Endothelial cell of umbilical vein (primary cell): Measurements from ENCODE around the gene TBX15. TPM values are rescaled to one million over a fixed set of nuclear protein-coding genes. Genes with fewer than 3 reads are reported as not detected.

Experiments
- BruUV-seq: library from RNA; stranded (reverse); fragments of 400-500 nt; replicated peaks from 2 replicates; lab custom pipeline; 2021; lab: Mats Ljungman, UMichigan
- CTCF ChIA-PET: fragments of 300-600, 350-600 bp; sonication (Branson Sonifier 250); formaldehyde crosslinking; loops from one replicate; lab custom pipeline; 2021; ENCODE audit warnings: antibody characterized with exemption, inconsistent platforms; lab: Charles Lee
- POLR2A ChIA-PET: fragments of 300-600, 350-600 bp; sonication (Branson Sonifier 250); formaldehyde crosslinking; loops from one replicate; lab custom pipeline; 2021; ENCODE audit warnings: antibody characterized with exemption, inconsistent platforms; lab: Charles Lee
- DNase-seq: peaks from one replicate; pipeline ENCODE4 v3.0.0-alpha.2; 2011; ENCODE audit warnings: low read depth, low spot score
- FAIRE-seq: peaks from 2 replicates; lab custom pipeline; 2011; peaks lifted over from hg19 to GRCh38; lab: Jason Lieb, UNC
- H2AFZ ChIP-seq: 2 replicates; pipeline ENCODE4 v1.6.0; 2012; ENCODE audit warnings: low read depth, low read length, control low read depth, inconsistent platforms
- H3K27ac ChIP-seq: 2 replicates; pipeline ENCODE4 v1.5.1; 2011; ENCODE audit warnings: low read depth, mild to moderate bottlenecking, control low read depth, low read length, moderate library complexity; ENCODE audit not compliant: insufficient read depth
- H3K27me3 ChIP-seq, 2 experiments: 2 replicates each; pipeline versions ENCODE4 v1.6.0 to v1.6.1; 2011; ENCODE audit warnings: low read length in 2 of 2, mixed read lengths in 1 of 2; ENCODE audit not compliant: control insufficient read depth in 2 of 2, insufficient read depth in 2 of 2
- H3K36me3 ChIP-seq, 2 experiments: 2 replicates in 1 of 2; 3 replicates in 1 of 2; pipeline ENCODE4 v1.5.1; 2011; ENCODE audit warnings: low read length in 2 of 2, mild to moderate bottlenecking in 1 of 2, moderate library complexity in 1 of 2; ENCODE audit not compliant: control insufficient read depth in 2 of 2, insufficient read depth in 2 of 2; ENCODE audit errors: extremely low read depth in 1 of 2
- H3K4me1 ChIP-seq: 3 replicates; pipeline ENCODE4 v1.5.1; 2011; ENCODE audit warnings: mild to moderate bottlenecking, low read length; ENCODE audit not compliant: control insufficient read depth, insufficient read depth; ENCODE audit errors: extremely low read depth
- H3K4me2 ChIP-seq: 2 replicates; pipeline ENCODE4 v1.6.1; 2011; ENCODE audit warnings: low read length, control low read depth, mixed read lengths; ENCODE audit not compliant: insufficient read depth
- H3K4me3 ChIP-seq, 3 experiments: fragments of 200-600 bp in 1 of 3; sonication (generic), shearing (Covaris generic) in 1 of 3; replicated peaks in 1 of 3; 2 replicates each; pipeline ENCODE4 v1.5.1; 2011 to 2016; ENCODE audit warnings: control low read depth in 3 of 3, low read length in 3 of 3, mild to moderate bottlenecking in 2 of 3, inconsistent platforms in 1 of 3, low read depth in 1 of 3, moderate library complexity in 1 of 3; ENCODE audit not compliant: insufficient read depth in 1 of 3
- H3K79me2 ChIP-seq: 2 replicates; pipeline ENCODE4 v1.6.0; 2012; ENCODE audit warnings: low read length, inconsistent platforms; ENCODE audit not compliant: control insufficient read depth, insufficient read depth
- H3K9ac ChIP-seq: replicated peaks from 2 replicates; pipeline ENCODE3; 2011; ENCODE audit warnings: low read length, control low read depth; ENCODE audit not compliant: insufficient read depth; ENCODE audit errors: extremely low read depth
- H3K9me1 ChIP-seq: replicated peaks from 3 replicates; pipeline ENCODE4 v1.6.0; 2011; ENCODE audit warnings: mild to moderate bottlenecking, low read length; ENCODE audit not compliant: control insufficient read depth, insufficient read depth; ENCODE audit errors: extremely low read depth
- H3K9me3 ChIP-seq: replicated peaks from 2 replicates; pipeline ENCODE4 v1.5.1; 2012; ENCODE audit warnings: low read length, inconsistent platforms; ENCODE audit not compliant: control insufficient read depth, insufficient read depth
- H4K20me1 ChIP-seq: replicated peaks from 2 replicates; pipeline ENCODE3; 2011; ENCODE audit warnings: mild to moderate bottlenecking, low read length; ENCODE audit not compliant: control insufficient read depth, insufficient read depth; ENCODE audit errors: extremely low read depth
- CTCF ChIP-seq, 2 donors: IDR thresholded peaks; 1 replicate in 1 of 2; 2 replicates in 1 of 2; pipeline ENCODE4 v1.5.1; 2011; ENCODE audit warnings: low read length in 2 of 2, mild to moderate bottlenecking in 2 of 2, moderate library complexity in 2 of 2, control low read depth in 1 of 2, inconsistent platforms in 1 of 2, low read depth in 1 of 2; ENCODE audit not compliant: insufficient read depth in 1 of 2; ENCODE audit errors: extremely low read depth in 1 of 2
- EZH2 ChIP-seq: IDR thresholded peaks from 2 replicates; pipeline ENCODE4 v1.6.1; 2012; ENCODE audit warnings: borderline replicate concordance, low read depth, mild to moderate bottlenecking, moderate library complexity, low read length, inconsistent platforms; ENCODE audit not compliant: severe bottlenecking
- FOS ChIP-seq: IDR thresholded peaks from 2 replicates; pipeline ENCODE4 v1.6.1; 2011; ENCODE audit warnings: mild to moderate bottlenecking, low read length, moderate library complexity, borderline replicate concordance; ENCODE audit not compliant: insufficient read depth
- GATA2 ChIP-seq: IDR thresholded peaks from 2 replicates; pipeline ENCODE4 v1.7.0; 2011; ENCODE audit warnings: low read depth, mild to moderate bottlenecking, moderate library complexity, mixed read lengths, low read length; ENCODE audit not compliant: insufficient read length, insufficient read depth
- JUN ChIP-seq: IDR thresholded peaks from 2 replicates; pipeline ENCODE4 v1.6.1; 2011; ENCODE audit warnings: borderline replicate concordance, low read depth; ENCODE audit not compliant: insufficient read length, insufficient read depth
- MAX ChIP-seq: IDR thresholded peaks from 2 replicates; pipeline ENCODE4 v1.6.1; 2011; ENCODE audit not compliant: insufficient read depth, insufficient read length
- MYC ChIP-seq: IDR thresholded peaks from one replicate; pipeline ENCODE4 v1.6.1; 2011; ENCODE audit warnings: mild to moderate bottlenecking, low read depth, low read length
- POLR2A ChIP-seq: IDR thresholded peaks from 2 replicates; pipeline ENCODE4 v1.6.1; 2012; ENCODE audit warnings: low read depth, mild to moderate bottlenecking, control low read depth, low read length
- POLR2AphosphoS5 ChIP-seq: IDR thresholded peaks from 2 replicates; pipeline ENCODE4 v1.6.1; 2012; ENCODE audit warnings: low read depth, mild to moderate bottlenecking, control low read depth, low read length, moderate library complexity; ENCODE audit not compliant: insufficient read depth
- dilution Hi-C: fragments of 300-500 bp; cut with MboI; formaldehyde crosslinking; loops from one replicate; pipeline ENCODE4 v1.15.0; 2019; ENCODE audit warnings: low sequenced_read_pairs; ENCODE audit not compliant: extremely low pct_ligation_motif_present
- intact Hi-C: fragments of 100-400 bp; cut with micrococcal nuclease; formaldehyde crosslinking; loops from one replicate; pipeline ENCODE4 v1.10.0; 2022
- polyA plus RNA-seq, 4 experiments: library from polyadenylated mRNA; depleted of rRNA in 3 of 4; stranded (reverse) in 3 of 4; unstranded in 1 of 4; fragments of >200 nt; gene quantifications; 2 replicates each; pipeline versions ENCODE4 v1.2.1 to v1.2.3, GENCODE V29; 2011 to 2012; ENCODE audit warnings: missing spikeins in 1 of 4
- total RNA-seq: library from RNA; stranded (reverse); gene quantifications from 2 replicates; pipeline ENCODE4 v1.2.3, GENCODE V29; 2021

The TBX15 gene
- total and polyA plus RNA-seq, 2 donors (not counting 3 experiments of a cell fraction or from before 2014, with no cell fraction given): 0.01 TPM; not detected in 1

- H3K9me3 ChIP-seq: no peaks in the 10 kb centered on the region
- no peak overlapping the region for H2AFZ ChIP-seq
- no peak overlapping the region for H3K9ac ChIP-seq
- H3K79me2 ChIP-seq: no peaks in the 10 kb centered on the region
- H4K20me1 ChIP-seq: no peaks in the 10 kb centered on the region
- CTCF ChIA-PET: no interaction called here
- FAIRE-seq: no peak
- dilution Hi-C loops: no loop called here
- intact Hi-C loops: no loop called here
- no peak for DNase-seq
- H3K4me3 ChIP-seq: no peak overlapping the region
- no TSS peak for BruUV-seq
- H3K27me3 ChIP-seq: no peaks in the 10 kb centered on the region
- H3K4me2 ChIP-seq: no peak overlapping the region
- H3K36me3 ChIP-seq: no peaks in the 10 kb centered on the region
- H3K27ac ChIP-seq: no peak overlapping the region
- POLR2A ChIA-PET: no interaction called here
- TF ChIP-seq GATA2 (no peak), CTCF (IDR thresholded peaks at IDR 0.05; ENCODE audit: extremely low read depth in 1 of 2, insufficient read depth in 1 of 2, low read depth in 1 of 2, low read length in 2 of 2) (no peak), POLR2AphosphoS5 (no peak), FOS (no peak), EZH2 (no peak), JUN (no peak), MYC (no peak), MAX (no peak), POLR2A (no peak)
- H3K4me1 ChIP-seq: no peaks in the 10 kb centered on the region
- no peaks in the 10 kb centered on the region for H3K9me1 ChIP-seq
Observed at GRCh38 chr1:118947003-118947765, 41.0 kb downstream of the TBX15 start.
